Hypothalamus (tissue), 51 donors: Measurements from ENCODE around the gene WASF3.
"Not testable (repeated sequence)": the region's sequence is repeated elsewhere in the genome, so short reads cannot be mapped to it uniquely, and the experiment has no call there.

ENCODE experiments used
- DNase-seq, 51 donors: peaks; one replicate each; lab custom pipeline; 2025; lab: John Stamatoyannopoulos, UW

The WASF3 gene

DNA sequence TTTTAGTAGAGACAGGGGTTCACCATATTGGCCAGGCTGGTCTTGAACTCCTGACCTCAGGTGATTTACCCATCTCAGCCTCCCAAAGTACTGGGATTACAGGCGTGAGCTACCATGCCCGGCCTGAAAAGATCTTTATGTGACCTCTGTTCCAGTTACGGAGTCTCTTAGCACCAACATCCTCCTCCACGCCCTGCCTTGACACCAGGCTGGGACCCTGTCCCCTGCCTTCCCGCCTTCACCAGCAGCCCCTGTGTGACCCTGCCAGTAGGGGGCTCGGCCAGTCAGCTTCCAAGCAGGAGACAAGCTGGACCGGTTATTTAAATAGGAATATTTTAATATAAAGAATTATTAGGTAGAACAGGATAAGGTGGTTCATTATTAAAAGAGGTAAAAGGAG, 148.9 kb downstream of the WASF3 start:
- DNase-seq, result no peak

DNA sequence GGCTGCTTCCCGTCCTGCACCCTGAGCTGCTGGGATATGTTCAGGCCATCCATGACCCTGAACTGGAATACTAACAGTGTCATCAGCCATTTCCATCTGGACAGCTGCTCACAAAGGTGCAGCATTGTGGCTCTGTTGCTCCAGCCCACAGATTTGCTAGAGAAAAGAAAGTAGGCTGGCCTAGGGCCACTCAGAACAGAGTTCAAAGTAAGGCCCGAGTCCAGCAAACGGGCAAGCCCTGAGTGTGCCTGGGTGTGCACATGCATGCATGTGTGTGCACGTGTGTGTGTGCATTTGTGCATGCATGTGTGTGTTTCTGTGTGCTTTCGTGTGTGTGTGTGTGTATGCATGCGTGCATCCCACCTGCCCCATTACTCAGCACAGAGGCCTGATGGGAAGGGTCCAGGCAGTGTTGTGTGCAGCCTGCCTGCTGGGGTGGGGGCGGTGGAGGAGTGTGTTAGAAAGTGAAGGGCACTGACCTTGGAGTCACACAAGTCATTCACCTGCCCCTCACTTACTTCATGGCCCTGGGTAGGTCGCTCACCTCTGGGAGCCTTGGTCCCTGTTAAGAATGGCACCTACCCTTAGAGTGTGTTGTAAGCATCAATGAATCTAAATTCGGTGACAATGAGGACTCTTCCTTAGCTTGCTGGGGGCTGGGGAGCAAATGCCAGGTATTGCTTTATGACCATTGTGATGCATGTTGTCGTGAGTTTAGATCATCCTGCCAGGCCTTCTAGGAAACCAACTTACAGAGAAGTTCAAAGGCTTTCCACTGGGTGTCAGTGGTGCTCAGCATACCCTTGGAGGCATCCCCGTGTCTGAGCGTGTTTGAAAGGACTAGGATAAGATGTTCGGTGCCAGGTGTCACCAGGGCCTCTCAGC, 149.9 kb downstream of the WASF3 start:
- DNase-seq, result peak in 26 of 51 donors; percentile 7 to 61 (median 34)

DNA sequence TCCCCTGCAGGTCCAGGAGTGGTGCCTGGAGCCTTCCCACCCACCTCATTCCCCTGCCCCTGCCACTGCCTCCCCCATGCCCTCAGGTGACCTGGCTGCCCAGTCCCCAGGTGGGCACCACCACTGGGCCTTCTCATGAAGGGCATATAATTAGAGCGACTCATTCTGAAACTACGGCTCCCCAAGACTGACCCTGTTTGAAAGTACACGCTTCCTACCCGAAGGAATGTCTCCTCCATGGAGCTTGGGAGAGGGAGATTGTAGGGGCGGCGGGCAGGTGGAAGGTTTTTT, 150.5 kb downstream of the WASF3 start:
- no peak for DNase-seq

DNA sequence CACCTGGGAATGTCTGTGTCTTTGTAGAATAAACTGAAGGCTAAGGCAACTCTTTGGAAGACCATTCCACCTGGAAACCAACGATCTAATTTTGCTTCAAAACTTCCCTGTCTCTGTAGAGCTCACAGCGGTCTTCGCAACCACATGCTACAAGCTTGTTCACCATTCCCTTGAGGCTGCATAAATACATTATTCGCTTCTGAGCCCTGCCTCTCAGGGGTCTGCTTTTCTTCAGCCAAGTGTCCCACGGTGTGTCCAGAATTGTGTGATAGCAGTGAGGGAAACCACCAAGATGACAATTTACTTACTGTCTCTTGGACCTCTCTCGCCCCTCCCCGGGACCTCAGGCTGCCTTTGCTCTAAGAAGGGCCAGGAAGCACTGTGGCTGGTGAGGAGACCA, 152.0 kb downstream of the WASF3 start:
- no peak for DNase-seq

DNA sequence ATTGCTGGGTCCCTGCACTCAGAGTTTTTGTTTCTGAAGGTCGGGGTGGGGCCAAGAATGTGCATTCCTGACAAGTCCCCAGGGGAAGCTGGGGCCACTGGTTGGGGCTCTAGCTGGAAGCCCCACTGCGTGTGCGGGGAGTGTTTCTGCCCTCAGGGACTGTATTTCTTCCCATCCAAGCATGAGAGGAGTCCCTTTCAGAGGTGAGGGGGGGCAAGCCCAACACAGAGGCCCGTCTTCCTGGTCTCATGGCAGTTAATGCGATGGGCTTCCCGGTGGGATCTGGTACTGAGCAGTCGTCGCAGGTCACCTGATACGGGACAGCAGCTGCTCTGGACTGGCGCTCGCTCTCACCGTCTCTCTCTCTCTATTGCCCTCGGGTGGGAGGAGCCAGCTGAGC, 152.7 kb downstream of the WASF3 start:
- DNase-seq, result no peak

DNA sequence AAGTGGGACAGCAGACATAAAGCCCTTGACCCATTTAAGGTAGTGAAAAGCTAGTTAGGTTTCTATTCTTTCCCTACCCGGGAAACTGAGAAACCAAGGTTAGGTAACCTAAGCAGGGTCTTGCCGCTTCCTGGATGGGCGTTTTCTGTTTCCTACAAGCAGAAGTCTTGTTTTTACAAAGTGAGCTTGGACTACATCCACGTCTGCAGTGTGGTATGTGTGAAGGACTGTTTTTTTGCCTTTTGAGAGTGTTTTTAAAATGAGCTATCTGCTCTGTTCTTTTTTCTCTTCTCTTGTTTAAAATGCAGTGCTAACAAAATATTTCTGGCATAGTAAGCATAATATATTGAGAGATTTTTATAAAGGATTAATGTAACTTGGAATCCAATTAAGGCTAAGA, 153.7 kb downstream of the WASF3 start:
- no peak for DNase-seq

DNA sequence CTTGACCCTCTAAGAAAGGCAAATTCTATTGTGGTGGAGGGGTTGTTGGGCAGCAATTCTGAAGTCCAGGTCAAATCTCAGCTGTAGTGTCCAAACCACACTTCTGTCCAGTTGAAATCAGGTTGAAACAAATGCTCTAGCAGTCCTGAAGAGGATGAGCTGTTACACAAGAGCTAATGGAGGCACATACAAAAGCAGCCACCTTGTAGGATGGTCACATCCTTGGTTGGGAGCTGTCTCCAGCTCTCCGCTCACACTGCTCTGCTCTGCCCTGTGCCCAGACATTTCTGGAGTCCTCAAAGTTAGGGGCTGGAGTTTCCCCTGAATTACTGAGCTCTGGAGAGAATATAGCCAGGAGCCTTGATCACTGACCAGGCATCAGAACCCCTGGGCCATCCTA, 155.9 kb downstream of the WASF3 start:
- DNase-seq, result no peak

DNA sequence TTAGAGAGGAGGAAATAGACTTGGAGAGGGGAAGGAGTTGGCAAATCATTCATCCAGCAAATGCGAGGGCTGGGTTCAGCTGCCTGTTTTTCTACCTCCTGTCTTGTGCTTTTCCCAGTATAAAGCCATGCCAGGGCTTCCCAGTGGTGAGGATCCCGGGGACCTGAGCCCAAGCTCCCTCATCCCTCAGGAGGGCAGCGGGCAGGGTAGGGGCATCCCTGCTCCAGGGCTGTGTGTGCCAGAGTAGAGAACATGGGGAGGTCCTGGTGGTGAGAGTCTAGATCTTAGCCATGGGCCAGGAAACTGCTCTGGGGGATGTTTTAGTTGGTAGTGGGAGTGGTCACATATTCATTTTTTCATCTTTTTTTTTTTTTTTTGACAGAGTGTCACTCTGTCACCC, 159.5 kb downstream of the WASF3 start:
- DNase-seq, result no peak

DNA sequence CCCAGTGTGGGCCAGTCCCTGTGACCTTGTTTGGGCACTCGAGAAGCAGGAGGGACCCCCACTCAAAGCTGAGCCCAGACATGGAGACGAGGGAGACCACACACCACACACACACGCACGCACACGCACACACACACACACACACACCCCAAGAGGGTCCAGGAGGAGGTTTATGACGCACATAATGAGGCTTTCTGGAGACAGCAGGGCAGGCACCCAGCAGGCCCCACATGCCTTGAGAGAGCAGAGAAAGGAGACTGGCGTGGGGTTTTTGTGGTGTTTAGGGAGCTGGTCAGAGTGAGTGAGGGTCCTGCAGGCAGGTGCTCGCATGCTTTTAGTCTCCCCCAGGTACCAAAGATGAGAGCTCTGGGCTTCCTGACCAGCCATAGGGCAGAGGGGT, 160.7 kb downstream of the WASF3 start:
- DNase-seq, result no peak

DNA sequence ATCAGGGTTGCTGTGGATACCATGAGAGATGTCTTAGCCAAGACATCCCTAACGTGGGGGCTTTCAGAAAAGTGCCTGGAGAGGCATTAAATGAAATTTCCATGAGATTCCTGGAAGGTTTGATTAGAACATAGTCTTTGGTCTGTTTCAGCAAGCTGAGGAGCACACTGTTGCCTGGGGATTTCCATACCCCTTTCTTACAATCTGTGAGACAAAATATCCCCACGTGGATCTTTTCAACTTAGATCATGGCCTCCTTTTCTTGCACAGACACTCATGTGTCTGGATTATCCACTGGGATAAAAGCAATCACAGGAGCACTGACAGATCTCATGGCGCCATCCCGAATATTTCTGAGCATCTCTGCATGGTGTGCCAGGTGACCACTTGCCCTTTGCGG, 161.4 kb downstream of the WASF3 start:
- no peak for DNase-seq

DNA sequence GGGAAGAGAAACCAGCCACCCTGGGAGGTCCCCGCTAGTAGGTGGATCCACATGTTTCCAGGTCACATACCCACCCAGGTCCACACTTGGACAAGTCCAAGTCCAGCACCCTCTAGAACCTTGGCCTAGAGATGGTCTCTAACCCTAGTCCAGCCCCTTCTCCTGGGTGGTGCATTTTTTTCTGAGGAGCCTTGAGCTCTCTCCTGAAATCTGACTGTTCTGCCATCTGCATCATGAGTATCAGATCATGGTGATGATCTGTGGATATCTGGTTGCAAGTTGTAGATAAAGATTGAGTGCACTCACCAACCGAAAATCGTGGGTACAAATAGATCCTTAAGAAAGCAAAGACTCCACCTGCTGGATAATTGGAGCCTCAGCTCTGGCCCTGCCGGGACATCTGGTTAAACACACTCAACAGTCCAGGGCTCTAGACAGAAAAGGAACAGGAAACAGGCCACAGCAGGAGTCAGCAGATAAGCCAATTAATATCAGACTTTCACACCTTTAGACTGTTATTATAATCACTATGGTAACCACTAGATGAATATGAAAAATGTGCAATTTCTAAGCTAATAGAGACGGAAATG, 162.0 kb downstream of the WASF3 start:
- no peak for DNase-seq

DNA sequence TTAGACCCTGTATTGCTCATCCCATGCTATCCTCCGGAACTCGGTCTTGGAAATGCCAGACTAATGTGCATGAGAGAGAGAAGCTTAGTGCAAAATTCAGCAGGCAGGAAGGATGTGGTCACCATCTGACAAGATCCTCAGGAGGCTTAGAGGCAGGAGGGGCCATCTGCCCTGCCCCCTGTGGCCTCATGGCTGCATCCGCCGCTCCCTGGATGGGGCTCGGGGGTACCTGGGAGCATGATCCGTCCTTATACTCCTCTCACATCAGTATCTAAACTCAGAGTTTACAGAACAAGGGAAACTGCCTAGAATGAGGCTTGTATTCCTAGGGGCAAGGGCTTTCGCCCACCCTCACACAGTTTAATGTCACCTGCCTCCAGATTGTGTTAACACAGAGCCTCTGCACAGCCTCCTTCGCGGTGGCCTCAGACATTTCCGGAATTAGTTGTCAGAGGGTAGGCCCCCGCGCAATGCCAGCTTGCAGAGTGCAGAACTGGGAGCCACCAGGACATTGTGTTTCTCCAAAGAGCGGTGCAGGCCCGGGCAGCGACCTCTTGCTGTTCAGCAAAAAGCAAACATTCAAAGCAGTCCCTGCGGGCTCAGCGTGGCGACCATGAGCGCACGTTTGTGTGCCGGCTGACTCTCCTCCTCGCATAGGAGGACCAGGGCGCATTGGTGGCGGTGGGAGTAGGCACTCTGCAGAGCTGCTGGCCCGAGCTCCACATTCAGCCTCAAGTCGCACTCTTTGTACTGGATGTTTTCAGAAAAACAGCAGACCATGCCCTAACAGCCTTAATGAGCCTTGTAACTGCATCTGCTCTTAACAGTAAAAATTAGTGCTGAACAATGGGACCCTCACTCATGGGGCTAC, 164.0 kb downstream of the WASF3 start:
- DNase-seq, result peak in 18 of 51 donors; percentile 3 to 37 (median 18)

DNA sequence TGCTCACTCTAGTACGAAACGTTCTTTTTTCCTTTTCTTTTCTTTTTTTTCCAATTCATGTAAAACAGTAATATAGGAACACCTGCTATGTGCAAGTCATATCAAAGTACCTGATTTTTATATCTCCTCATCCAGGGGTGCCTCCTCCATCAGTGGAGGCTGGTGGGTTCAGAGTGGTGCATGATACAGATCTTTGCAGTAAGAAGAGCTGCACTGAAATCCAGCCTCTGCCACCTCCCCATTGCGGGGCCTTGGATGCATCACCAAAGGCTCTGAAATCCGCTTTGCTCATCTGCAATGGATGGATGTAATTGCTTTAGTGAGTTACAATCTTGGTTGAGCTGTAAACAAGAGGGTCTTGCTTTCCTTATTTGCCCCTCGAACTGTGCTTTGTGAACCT, 164.8 kb downstream of the WASF3 start:
- DNase-seq, result peak in 1 of 51 donors; percentile 25

DNA sequence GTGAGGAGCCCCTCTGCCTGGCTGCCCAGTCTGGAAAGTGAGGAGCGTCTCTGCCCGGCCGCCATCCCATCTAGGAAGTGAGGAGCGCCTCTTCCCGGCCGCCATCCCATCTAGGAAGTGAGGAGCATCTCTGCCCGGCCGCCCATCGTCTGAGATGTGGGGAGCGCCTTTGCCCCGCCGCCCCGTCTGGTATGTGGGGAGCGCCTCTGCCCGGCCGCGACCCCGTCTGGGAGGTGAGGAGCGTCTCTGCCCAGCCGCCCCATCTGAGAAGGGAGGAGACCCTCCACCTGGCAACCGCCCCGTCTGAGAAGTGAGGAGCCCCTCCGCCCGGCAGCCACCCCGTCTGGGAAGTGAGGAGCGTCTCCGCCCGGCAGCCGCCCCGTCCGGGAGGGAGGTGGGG, 166.1 kb downstream of the WASF3 start:
- not testable (repeated sequence) for DNase-seq

DNA sequence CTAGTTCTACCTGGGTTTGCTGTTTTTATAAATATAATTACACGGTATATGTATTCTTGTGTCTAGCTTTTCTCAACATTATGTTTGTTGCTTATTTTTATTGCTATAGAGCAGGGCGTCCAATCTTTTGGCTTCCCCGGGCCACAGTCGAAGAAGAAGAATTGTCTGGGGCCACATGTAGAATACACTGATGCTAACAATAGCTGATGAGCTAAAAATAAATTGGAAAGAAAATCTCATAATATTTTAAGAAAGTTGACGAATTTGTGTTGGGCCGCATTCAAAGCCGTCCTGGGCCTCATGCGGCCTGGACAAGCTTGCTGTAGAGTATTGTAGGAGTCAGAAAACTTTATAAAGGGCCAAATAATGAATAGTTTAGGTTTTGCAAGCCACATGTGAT, 169.2 kb downstream of the WASF3 start:
- DNase-seq, result no peak

DNA sequence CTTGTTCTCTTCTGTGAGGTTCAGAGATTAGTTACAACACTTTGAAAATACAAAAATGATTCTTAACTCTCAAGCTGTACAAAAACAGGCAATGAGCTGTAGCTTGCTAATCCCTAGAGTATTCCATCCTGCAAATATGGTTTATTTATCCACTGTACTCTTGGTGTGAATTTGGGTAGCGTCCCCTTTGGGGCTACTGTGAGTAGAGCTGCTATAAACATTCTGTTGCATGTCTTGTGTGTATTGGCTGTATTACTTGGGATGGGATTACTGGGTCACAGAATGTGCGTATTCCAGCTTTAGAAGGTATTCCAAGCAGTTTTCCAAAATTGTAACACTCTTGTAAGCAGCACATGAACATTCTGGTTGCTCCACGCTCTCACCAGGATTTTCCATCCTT, 169.6 kb downstream of the WASF3 start:
- DNase-seq, result no peak

DNA sequence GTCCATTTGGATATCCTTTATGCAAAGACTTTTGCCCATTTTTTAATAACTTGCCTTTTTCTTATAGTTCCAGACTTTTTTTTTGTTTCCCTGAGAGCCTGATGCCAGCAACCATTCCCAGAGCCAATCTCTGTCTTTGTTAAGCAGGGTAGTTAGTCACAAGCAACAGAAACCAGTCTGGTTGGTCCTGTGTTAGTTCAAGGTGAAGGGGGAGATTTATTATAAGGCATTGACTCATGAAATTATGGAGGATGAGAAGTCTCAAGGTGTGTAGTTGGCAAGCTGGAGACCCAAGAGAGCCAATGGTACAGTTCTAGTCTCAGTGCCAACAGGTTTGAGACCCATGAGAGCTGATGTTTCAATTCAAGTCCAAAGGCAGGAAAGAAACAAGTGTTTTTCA, 170.2 kb downstream of the WASF3 start:
- no peak for DNase-seq

DNA sequence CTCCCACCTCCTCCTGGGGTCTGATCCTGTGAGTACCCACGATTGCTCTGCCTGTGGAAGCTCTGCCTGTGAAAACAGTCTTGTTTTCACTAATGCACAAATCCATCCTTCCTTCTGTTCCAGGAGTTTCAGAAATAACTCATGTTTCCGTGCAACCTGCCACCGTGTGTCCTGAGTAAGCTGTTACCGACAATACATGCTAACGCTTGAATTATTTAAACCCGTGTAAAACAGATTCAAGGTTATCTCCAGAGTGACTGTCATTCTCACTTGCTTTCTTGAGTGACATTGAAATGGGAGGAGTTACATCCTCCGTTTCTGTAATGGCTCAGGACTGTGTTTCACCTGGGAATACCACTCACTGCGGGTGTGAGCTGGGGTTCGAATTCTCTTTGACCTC, 178.2 kb downstream of the WASF3 start:
- no peak for DNase-seq
